ENCODE results near the gene RPL12.
"Not testable (repeated sequence)": the region's sequence is repeated elsewhere in the genome, so short reads cannot be mapped to it uniquely, and the experiment has no call there.

Gene RPL12

GRCh38 chr9:127485995-127486394 is 34.8 kb upstream of the RPL12 start:
- Mint-ChIP-seq H3K36me3 (peaks cover 72% of the 10 kb centered on the region), H3K4me1 (no peaks in the 10 kb centered on the region), H3K27ac (no peak overlapping the region), H3K9me3 (no peaks in the 10 kb centered on the region), H3K4me3 (no peak overlapping the region)
- DNase-seq (ENCODE audit: low spot score in 2 of 2) (no peak), ATAC-seq (no peak)

DNA sequence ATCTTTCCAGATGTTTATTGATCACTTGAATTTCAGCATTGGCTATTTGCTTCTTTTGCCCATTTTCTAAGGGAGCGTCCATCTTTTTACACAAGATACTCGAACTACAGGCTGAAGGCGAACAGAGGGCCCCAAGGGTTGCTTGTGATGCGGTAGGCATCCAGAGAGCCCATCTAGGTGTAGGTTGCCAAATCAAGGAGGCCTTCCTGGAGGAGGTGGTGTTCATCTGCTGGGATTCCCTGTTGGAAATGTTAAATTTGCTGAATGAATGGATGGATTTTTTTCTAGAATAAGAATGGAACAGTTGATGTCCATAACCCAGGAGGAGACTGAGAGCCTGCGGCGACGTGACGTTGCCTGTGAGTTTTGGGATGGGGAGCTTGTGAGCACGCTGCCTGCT is 31.5 kb upstream of the RPL12 start:
- Mint-ChIP-seq H3K9me3 (no peaks in the 10 kb centered on the region), H3K27ac (no peak overlapping the region), H3K36me3 (peaks cover 85% of the 10 kb centered on the region), H3K4me1 (no peaks in the 10 kb centered on the region), H3K4me3 (no peak overlapping the region)
- no peak for ATAC-seq
- no peak for DNase-seq (ENCODE audit: low spot score in 2 of 2)

DNA sequence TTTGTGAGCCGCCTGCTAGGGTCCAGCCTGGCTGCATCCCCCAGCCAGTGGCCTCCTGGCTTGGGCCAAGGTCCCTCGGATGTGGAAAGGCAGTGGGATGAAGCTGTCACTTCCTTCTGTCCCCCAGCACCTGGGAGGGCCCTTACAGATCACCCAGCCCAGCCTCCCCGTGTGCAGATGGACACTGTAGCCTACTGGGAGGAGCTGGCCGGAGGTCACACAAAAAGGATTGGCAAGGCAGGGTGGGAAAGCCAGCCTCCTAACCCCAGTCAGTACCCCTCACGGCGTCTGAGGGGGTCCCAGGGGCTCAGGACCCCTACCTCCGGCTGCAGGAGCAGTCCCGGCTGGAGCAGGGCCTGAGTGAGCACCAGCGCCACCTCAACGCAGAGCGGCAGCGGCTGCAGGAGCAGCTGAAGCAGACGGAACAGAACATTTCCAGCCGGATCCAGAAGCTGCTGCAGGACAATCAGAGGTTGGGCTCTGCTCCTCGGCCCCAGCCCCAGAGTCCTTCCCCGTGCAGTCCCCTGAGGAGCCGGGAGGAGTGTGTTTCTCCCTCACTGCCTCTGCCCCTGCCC is 28.4 kb upstream of the RPL12 start:
- Mint-ChIP-seq H3K4me1 (no peaks in the 10 kb centered on the region), H3K4me3 (no peak overlapping the region), H3K27ac (no peak overlapping the region), H3K9me3 (no peaks in the 10 kb centered on the region), H3K36me3 (peaks cover 62% of the 10 kb centered on the region)
- DNase-seq (ENCODE audit: low spot score in 2 of 2): no peak
- ATAC-seq: no peak

DNA sequence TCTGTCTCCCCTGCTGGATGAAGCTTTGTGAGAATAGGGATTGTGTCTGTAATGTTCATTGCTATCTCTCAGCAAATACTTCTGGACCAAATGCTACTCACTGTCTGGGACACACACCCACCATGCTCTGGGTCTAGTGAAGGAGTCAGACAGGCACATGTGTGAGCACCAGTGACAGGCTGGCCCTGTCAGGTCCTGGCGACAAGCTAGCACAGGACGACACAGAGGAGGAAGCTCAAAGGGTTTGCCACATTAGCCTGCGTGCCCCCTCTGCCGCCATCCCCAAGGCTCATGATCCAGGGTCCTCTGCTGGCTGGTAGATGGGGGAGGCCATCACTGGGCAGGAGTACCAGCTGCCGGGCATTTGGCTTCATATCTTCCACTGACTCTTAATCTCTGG is 23.4 kb upstream of the RPL12 start:
- no peaks in the 10 kb centered on the region for H3K9me3 Mint-ChIP-seq
- ATAC-seq (no peak), DNase-seq (ENCODE audit: low spot score in 2 of 2) (no peak)
- peaks cover 40% of the 10 kb centered on the region for H3K36me3 Mint-ChIP-seq
- H3K4me3 Mint-ChIP-seq: no peak overlapping the region
- H3K27ac Mint-ChIP-seq: peak overlapping the region; percentile 48
- H3K4me1 Mint-ChIP-seq: no peaks in the 10 kb centered on the region

GRCh38 chr9:127473932-127474331 is 22.7 kb upstream of the RPL12 start:
- Mint-ChIP-seq H3K4me1 (no peaks in the 10 kb centered on the region), H3K4me3 (no peak overlapping the region), H3K36me3 (peaks cover 41% of the 10 kb centered on the region), H3K27ac (peak overlapping the region; percentile 48), H3K9me3 (no peaks in the 10 kb centered on the region)
- ATAC-seq (no peak), DNase-seq (ENCODE audit: low spot score in 2 of 2) (no peak)

GRCh38 chr9:127473501-127473900 is 22.3 kb upstream of the RPL12 start:
- H3K4me1 Mint-ChIP-seq: no peaks in the 10 kb centered on the region
- H3K9me3 Mint-ChIP-seq: no peaks in the 10 kb centered on the region
- DNase-seq (ENCODE audit: low spot score in 2 of 2) (no peak), ATAC-seq (no peak)
- H3K4me3 Mint-ChIP-seq: no peak overlapping the region
- no peak overlapping the region for H3K27ac Mint-ChIP-seq
- peaks cover 38% of the 10 kb centered on the region for H3K36me3 Mint-ChIP-seq

- no peak overlapping the region for H3K27ac Mint-ChIP-seq
- H3K9me3 Mint-ChIP-seq: no peaks in the 10 kb centered on the region
- ATAC-seq: no peak
- no peak overlapping the region for H3K4me3 Mint-ChIP-seq
- DNase-seq (ENCODE audit: low spot score in 2 of 2): no peak
- peaks cover 47% of the 10 kb centered on the region for H3K36me3 Mint-ChIP-seq
- H3K4me1 Mint-ChIP-seq: no peaks in the 10 kb centered on the region
These were observed 19.5 kb upstream of the RPL12 start for GRCh38 chr9:127470662-127471061.

- H3K9me3 Mint-ChIP-seq: no peaks in the 10 kb centered on the region
These were observed 16.4 kb upstream of the RPL12 start for GRCh38 chr9:127467621-127468020.

GRCh38 chr9:127466407-127466917 is 15.3 kb upstream of the RPL12 start:
- H3K9me3 Mint-ChIP-seq; H3K4me1 Mint-ChIP-seq; DNase-seq (ENCODE audit: low spot score in 2 of 2); H3K27ac Mint-ChIP-seq; H3K4me3 Mint-ChIP-seq; ATAC-seq: not testable (repeated sequence)
- peaks cover 64% of the 10 kb centered on the region for H3K36me3 Mint-ChIP-seq

More at GRCh38 chr9:127467621-127468020, 16.4 kb upstream of the RPL12 start:
- DNase-seq (ENCODE audit: low spot score in 2 of 2): no peak
- peak overlapping the region; percentile 38 for H3K27ac Mint-ChIP-seq
- no peak overlapping the region for H3K4me3 Mint-ChIP-seq
- H3K36me3 Mint-ChIP-seq: peaks cover 54% of the 10 kb centered on the region
- H3K4me1 Mint-ChIP-seq: no peaks in the 10 kb centered on the region
- no peak for ATAC-seq

- no peaks in the 10 kb centered on the region for H3K9me3 Mint-ChIP-seq
- ATAC-seq (no peak), DNase-seq (ENCODE audit: low spot score in 2 of 2) (no peak)
- no peak overlapping the region for H3K27ac Mint-ChIP-seq
- peaks cover 79% of the 10 kb centered on the region for H3K36me3 Mint-ChIP-seq
- no peak overlapping the region for H3K4me3 Mint-ChIP-seq
- H3K4me1 Mint-ChIP-seq: no peaks in the 10 kb centered on the region
These were observed 12.7 kb upstream of the RPL12 start for GRCh38 chr9:127463911-127464310.

GRCh38 chr9:127463382-127463781 is 12.2 kb upstream of the RPL12 start:
- peaks cover 82% of the 10 kb centered on the region for H3K36me3 Mint-ChIP-seq
- ATAC-seq: no peak
- no peak for DNase-seq (ENCODE audit: low spot score in 2 of 2)
- H3K27ac Mint-ChIP-seq: no peak overlapping the region
- H3K4me1 Mint-ChIP-seq: no peaks in the 10 kb centered on the region
- no peaks in the 10 kb centered on the region for H3K9me3 Mint-ChIP-seq
- H3K4me3 Mint-ChIP-seq: no peak overlapping the region

GRCh38 chr9:127458921-127459320 is 7.7 kb upstream of the RPL12 start:
- H3K9me3 Mint-ChIP-seq: no peaks in the 10 kb centered on the region
- no peak overlapping the region for H3K27ac Mint-ChIP-seq
- H3K4me1 Mint-ChIP-seq: peaks cover 13% of the 10 kb centered on the region
- peaks cover 93% of the 10 kb centered on the region for H3K36me3 Mint-ChIP-seq
- DNase-seq (ENCODE audit: low spot score in 2 of 2): no peak
- H3K4me3 Mint-ChIP-seq: no peak overlapping the region
- ATAC-seq: no peak

DNA sequence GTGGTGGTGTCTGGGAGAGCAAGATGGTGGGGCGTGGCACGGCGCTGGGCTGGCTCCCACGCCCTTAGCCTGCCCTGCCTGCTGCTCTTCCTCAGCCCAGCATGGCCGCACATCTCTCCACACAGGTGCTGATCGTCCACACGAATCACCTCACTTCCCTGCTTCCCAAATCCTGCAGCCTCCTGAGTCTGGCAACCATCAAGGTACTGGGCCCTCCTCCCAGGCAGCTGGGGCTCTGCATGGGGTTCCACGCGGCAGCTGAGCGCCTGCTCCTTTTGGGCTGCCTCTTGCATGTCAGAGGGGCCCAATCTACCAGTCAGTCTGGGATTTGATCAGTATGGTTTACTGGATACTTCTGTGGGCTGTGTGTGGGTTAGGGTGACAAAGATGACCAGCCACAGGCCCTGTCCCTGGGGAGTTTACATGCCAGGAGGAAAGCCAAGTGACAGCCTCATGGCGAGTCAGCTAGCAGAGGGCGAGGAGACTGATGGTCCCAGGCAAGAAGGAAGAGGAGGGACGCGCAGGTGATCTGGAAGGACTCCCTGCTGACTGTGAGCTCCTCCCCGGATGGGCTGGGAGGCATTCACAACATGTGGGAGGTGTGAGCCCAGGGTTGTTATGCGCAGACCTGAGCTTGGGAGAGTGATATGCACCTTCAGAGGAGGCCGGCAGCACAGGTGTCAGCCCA is 6.1 kb upstream of the RPL12 start:
- ATAC-seq (no peak), DNase-seq (ENCODE audit: low spot score in 2 of 2) (no peak)
- Mint-ChIP-seq H3K9me3 (no peaks in the 10 kb centered on the region), H3K27ac (peak overlapping the region; percentile 26), H3K4me1 (peaks cover 17% of the 10 kb centered on the region), H3K36me3 (peaks cover 78% of the 10 kb centered on the region), H3K4me3 (no peak overlapping the region)

- Mint-ChIP-seq H3K4me1 (peaks cover 24% of the 10 kb centered on the region), H3K4me3 (no peak overlapping the region), H3K9me3 (no peaks in the 10 kb centered on the region), H3K27ac (peak overlapping the region; percentile 37), H3K36me3 (peaks cover 76% of the 10 kb centered on the region)
- no peak for ATAC-seq
- DNase-seq (ENCODE audit: low spot score in 2 of 2): no peak
These were observed 4.3 kb upstream of the RPL12 start for GRCh38 chr9:127455324-127455992.

DNA sequence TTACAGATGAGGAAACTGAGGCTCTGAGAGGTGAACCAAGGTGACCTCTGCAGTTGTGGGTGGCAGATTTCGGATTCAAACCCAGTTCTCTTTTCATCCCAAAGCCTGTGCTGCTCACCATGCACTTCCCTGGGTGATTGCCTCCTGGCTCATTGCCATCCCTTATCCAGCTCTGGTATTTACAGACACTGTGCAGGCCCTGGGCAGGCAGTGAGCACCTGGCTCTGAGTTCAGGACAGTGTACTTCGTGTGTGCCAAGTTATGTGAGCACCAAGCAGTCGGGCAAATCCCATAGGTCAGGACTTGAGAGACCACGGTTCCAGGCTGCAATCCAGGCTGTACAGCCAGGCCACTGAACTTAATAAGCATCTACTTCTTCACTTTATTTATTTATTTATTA is 1.5 kb upstream of the RPL12 start:
- ATAC-seq (no peak), DNase-seq (ENCODE audit: low spot score in 2 of 2) (no peak)
- peak overlapping the region; percentile 97 for H3K27ac Mint-ChIP-seq
- peaks cover 52% of the 10 kb centered on the region for H3K4me1 Mint-ChIP-seq
- no peaks in the 10 kb centered on the region for H3K9me3 Mint-ChIP-seq
- peak overlapping the region; percentile 86 for H3K4me3 Mint-ChIP-seq
- H3K36me3 Mint-ChIP-seq: peaks cover 76% of the 10 kb centered on the region

All from stimulated activated effector memory CD8-positive, alpha-beta T cell treated with anti-CD3 and anti-CD28 coated beads, Interleukin-12 subunit alpha, Interleukin-12 subunit beta, amount 100 ng/mL, for 72 hours (primary cell).